ENCODE measurements around the gene TCF25.

DNA sequence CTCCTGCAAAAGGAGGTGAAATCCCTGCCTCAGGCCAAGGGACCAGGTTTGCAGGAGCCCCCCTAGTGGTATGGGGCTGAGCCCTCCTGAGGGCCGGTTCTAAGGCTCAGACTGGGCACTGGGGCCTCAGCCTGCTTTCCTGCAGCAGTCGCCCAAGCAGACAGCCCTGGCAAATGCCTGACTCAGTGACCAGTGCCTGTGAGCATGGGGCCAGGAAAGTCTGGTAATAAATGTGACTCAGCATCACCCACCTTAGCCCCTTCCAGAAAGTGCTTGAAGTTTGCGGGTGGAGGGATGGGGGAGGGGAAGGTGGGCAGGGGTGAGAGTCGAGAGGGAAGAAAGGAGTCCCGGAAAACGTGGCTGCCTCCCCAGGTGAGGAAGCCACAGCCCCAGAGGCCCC, 47.3 kb downstream of the TCF25 start:
- TF ChIP-seq CTCF (IDR thresholded peaks at IDR 0.05) (no peak), POLR2A (IDR thresholded peaks at IDR 0.05) (no peak)
